DOHH2 (cell line): ENCODE results near the gene ANKRD2.

ENCODE experiments used
- EZH2phosphoT487 ChIP-seq: fragments of 200-600 bp; sonication (generic); IDR thresholded peaks from 2 replicates; pipeline ENCODE4 v1.6.1; 2017; ENCODE audit warnings: borderline replicate concordance, mild to moderate bottlenecking, antibody characterized with exemption, low read length, moderate library complexity, mixed read lengths
- TF ChIP-seq, protein P1 (sequence below): fragments of 200-600 bp; sonication (generic); IDR thresholded peaks from one replicate; pipeline ENCODE4 v1.5.1; 2014; ENCODE audit warnings: antibody characterized with exemption, mild to moderate bottlenecking, low read depth, low read length; ENCODE audit not compliant: poor library complexity, severe bottlenecking

DNA sequence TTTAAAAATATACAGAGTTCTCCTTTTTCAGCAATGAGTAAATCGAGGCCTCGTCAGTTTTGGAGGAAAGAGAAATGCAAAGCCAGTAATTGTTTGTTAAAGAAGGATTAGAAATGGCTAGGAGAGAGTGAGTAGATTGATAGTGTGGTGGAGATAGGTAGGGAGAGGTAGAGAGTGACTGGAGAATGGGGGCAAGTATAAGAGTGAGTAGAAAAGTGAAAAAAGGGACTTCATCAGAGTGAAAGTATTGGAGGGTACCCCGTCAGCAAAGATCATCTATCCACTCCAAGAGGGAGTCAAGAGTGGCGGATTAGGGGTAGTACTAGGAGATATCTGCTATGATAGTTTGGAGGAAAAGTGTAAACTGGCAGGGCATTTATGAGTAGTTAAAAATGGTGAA lies 9.2 kb upstream of the ANKRD2 start:
- TF ChIP-seq, protein P1, sequence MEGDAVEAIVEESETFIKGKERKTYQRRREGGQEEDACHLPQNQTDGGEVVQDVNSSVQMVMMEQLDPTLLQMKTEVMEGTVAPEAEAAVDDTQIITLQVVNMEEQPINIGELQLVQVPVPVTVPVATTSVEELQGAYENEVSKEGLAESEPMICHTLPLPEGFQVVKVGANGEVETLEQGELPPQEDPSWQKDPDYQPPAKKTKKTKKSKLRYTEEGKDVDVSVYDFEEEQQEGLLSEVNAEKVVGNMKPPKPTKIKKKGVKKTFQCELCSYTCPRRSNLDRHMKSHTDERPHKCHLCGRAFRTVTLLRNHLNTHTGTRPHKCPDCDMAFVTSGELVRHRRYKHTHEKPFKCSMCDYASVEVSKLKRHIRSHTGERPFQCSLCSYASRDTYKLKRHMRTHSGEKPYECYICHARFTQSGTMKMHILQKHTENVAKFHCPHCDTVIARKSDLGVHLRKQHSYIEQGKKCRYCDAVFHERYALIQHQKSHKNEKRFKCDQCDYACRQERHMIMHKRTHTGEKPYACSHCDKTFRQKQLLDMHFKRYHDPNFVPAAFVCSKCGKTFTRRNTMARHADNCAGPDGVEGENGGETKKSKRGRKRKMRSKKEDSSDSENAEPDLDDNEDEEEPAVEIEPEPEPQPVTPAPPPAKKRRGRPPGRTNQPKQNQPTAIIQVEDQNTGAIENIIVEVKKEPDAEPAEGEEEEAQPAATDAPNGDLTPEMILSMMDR: no peak
- TF ChIP-seq EZH2phosphoT487: no peak
